Fibroblast of pulmonary artery (primary cell): ENCODE measurements around the gene DTX2.
A peak's percentile ranks its signal among the peaks of the same experiment; 100 is the strongest.
"Not testable (repeated sequence)": the region's sequence is repeated elsewhere in the genome, so short reads cannot be mapped to it uniquely, and the experiment has no call there.

ENCODE experiments used
- DNase-seq: peaks from one replicate; pipeline ENCODE4 v3.0.0-alpha.2; 2010; ENCODE audit warnings: low read depth
- H3K4me3 ChIP-seq: replicated peaks from 2 replicates; pipeline ENCODE4 v1.5.1; 2011; ENCODE audit warnings: low read depth, mild to moderate bottlenecking, control low read depth, low read length, moderate library complexity
- CTCF ChIP-seq: IDR thresholded peaks from 2 replicates; pipeline ENCODE4 v1.5.1; 2011; ENCODE audit warnings: mild to moderate bottlenecking, control low read depth, low read length, inconsistent platforms; ENCODE audit errors: missing control alignments

Gene DTX2

GRCh38 chr7:76426246-76426645 lies 35.3 kb upstream of the DTX2 start:
- H3K4me3 ChIP-seq: no peak overlapping the region
- DNase-seq: no peak
- no peak for TF ChIP-seq CTCF

- no peak for DNase-seq
- no peak overlapping the region for H3K4me3 ChIP-seq
- no peak for TF ChIP-seq CTCF
These were observed 33.9 kb upstream of the DTX2 start for GRCh38 chr7:76427635-76428034.

- no peak for TF ChIP-seq CTCF
- DNase-seq: no peak
- H3K4me3 ChIP-seq: no peak overlapping the region
These were observed 33.2 kb upstream of the DTX2 start for GRCh38 chr7:76428149-76428823.

- no peak for TF ChIP-seq CTCF
- H3K4me3 ChIP-seq: no peak overlapping the region
- peak; percentile 40 for DNase-seq
These were observed 32.4 kb upstream of the DTX2 start for GRCh38 chr7:76428868-76429805.

GRCh38 chr7:76430211-76430610 lies 31.3 kb upstream of the DTX2 start:
- H3K4me3 ChIP-seq: no peak overlapping the region
- no peak for DNase-seq
- no peak for TF ChIP-seq CTCF

GRCh38 chr7:76430836-76431235 lies 30.7 kb upstream of the DTX2 start:
- DNase-seq: no peak
- no peak overlapping the region for H3K4me3 ChIP-seq
- no peak for TF ChIP-seq CTCF

- DNase-seq: peak; percentile 82
- not testable (repeated sequence) for H3K4me3 ChIP-seq
- peak; percentile 46 for TF ChIP-seq CTCF
These were observed 23.6 kb upstream of the DTX2 start for GRCh38 chr7:76437873-76438272.

- DNase-seq, H3K4me3 ChIP-seq: not testable (repeated sequence)
These were observed 22.2 kb upstream of the DTX2 start for GRCh38 chr7:76439120-76439888.

GRCh38 chr7:76440404-76440803 lies 21.1 kb upstream of the DTX2 start:
- not testable (repeated sequence) for DNase-seq

GRCh38 chr7:76441792-76442191 lies 19.7 kb upstream of the DTX2 start:
- not testable (repeated sequence) for DNase-seq

More at GRCh38 chr7:76440404-76440803, 21.1 kb upstream of the DTX2 start:
- not testable (repeated sequence) for H3K4me3 ChIP-seq

More at GRCh38 chr7:76441792-76442191, 19.7 kb upstream of the DTX2 start:
- not testable (repeated sequence) for H3K4me3 ChIP-seq
